Neural cell (in vitro differentiated cells): ENCODE results near the gene IGF1. TPM values are rescaled to one million over a fixed set of nuclear protein-coding genes. Genes with fewer than 3 reads are reported as not detected.

ENCODE experiments used
- H2AFZ ChIP-seq: fragments of 200-600, 300-800 bp; sonication (generic), shearing (Covaris generic); 2 replicates; pipeline ENCODE4 v1.6.0; 2014; ENCODE audit warnings: low read depth, mild to moderate bottlenecking, antibody characterized with exemption, low read length, moderate library complexity
- H3F3A ChIP-seq: fragments of 200-600 bp; shearing (Covaris generic); 2 replicates; pipeline ENCODE4 v1.6.1; 2016; ENCODE audit warnings: mild to moderate bottlenecking, moderate library complexity, mixed read lengths, antibody characterized with exemption, low read length; ENCODE audit not compliant: insufficient read depth, poor library complexity, severe bottlenecking
- H3K27ac ChIP-seq: fragments of 200-600, 300-800 bp; sonication (generic), shearing (Covaris generic); 2 replicates; pipeline ENCODE4 v1.5.1; 2014; ENCODE audit warnings: mild to moderate bottlenecking, low read length, moderate library complexity
- H3K27me3 ChIP-seq: fragments of 300-800, 200-600 bp; sonication (generic), shearing (Covaris generic); 2 replicates; pipeline ENCODE4 v1.6.0; 2014; ENCODE audit warnings: mild to moderate bottlenecking, low read depth, low read length, moderate library complexity; ENCODE audit not compliant: insufficient read depth
- H3K36me3 ChIP-seq: fragments of 300-800, 200-600 bp; sonication (generic), shearing (Covaris generic); 2 replicates; pipeline ENCODE4 v1.5.1; 2014; ENCODE audit warnings: mild to moderate bottlenecking, antibody characterized with exemption, low read length, moderate library complexity; ENCODE audit not compliant: insufficient read depth
- H3K4me2 ChIP-seq: fragments of 300-800, 200-600 bp; sonication (generic), shearing (Covaris generic); 2 replicates; pipeline ENCODE4 v1.6.0; 2014; ENCODE audit warnings: mild to moderate bottlenecking, low read length
- H3K4me3 ChIP-seq: fragments of 300-800, 200-600 bp; sonication (generic), shearing (Covaris generic); 2 replicates; pipeline ENCODE4 v1.5.1; 2014; ENCODE audit warnings: mild to moderate bottlenecking, low read length, moderate library complexity
- H3K79me2 ChIP-seq: fragments of 200-600 bp; shearing (Covaris generic); replicated peaks from 2 replicates; pipeline ENCODE4 v1.6.0; 2014; ENCODE audit warnings: mild to moderate bottlenecking, low read length, moderate library complexity; ENCODE audit not compliant: insufficient read depth
- H3K9ac ChIP-seq: fragments of 300-800, 200-600 bp; sonication (generic), shearing (Covaris generic); 2 replicates; pipeline ENCODE4 v1.6.1; 2016; ENCODE audit warnings: mild to moderate bottlenecking, low read length, mixed read lengths
- H3K9me2 ChIP-seq: fragments of 200-600 bp; shearing (Covaris generic); 2 replicates; pipeline ENCODE4 v1.6.1; 2016; ENCODE audit warnings: mild to moderate bottlenecking, low read length, mixed read lengths; ENCODE audit not compliant: insufficient read depth
- H3K9me3 ChIP-seq: fragments of 200-600, 300-800 bp; sonication (generic), shearing (Covaris generic); 2 replicates; pipeline ENCODE4 v1.6.1; 2016; ENCODE audit warnings: mild to moderate bottlenecking, mixed run types, low read length, moderate library complexity, mixed read lengths
- H4K20me1 ChIP-seq: fragments of 200-600 bp; shearing (Covaris generic); 2 replicates; pipeline ENCODE4 v1.6.1; 2016; ENCODE audit warnings: mild to moderate bottlenecking, mixed run types; ENCODE audit not compliant: insufficient read depth
- EP300 ChIP-seq: fragments of 450-650 bp; conservative IDR thresholded peaks from 2 replicates; pipeline ENCODE4 v1.6.1; 2014; ENCODE audit warnings: antibody characterized with exemption, mild to moderate bottlenecking, moderate library complexity; ENCODE audit not compliant: poor library complexity, severe bottlenecking
- EZH2 ChIP-seq: fragments of 200-600, 300-800 bp; shearing (Covaris generic), sonication (generic); IDR thresholded peaks from 2 replicates; pipeline ENCODE4 v1.6.1; 2014; ENCODE audit warnings: antibody characterized with exemption, low read length, borderline replicate concordance, mild to moderate bottlenecking; ENCODE audit not compliant: insufficient read depth, poor library complexity, severe bottlenecking
- MXI1 ChIP-seq: fragments of 450-650 bp; conservative IDR thresholded peaks from 2 replicates; pipeline ENCODE4 v1.6.1; 2014; ENCODE audit warnings: antibody characterized with exemption, mild to moderate bottlenecking; ENCODE audit not compliant: poor library complexity, severe bottlenecking
- POLR2AphosphoS5 ChIP-seq: IDR thresholded peaks from 2 replicates; pipeline ENCODE4 v1.6.1; 2012
- RAD21 ChIP-seq: fragments of 450-650 bp; conservative IDR thresholded peaks from 2 replicates; pipeline ENCODE4 v1.6.1; 2014; ENCODE audit warnings: antibody characterized with exemption, mild to moderate bottlenecking, moderate library complexity
- REST ChIP-seq: IDR thresholded peaks from 2 replicates; pipeline ENCODE4 v1.6.1; 2012; ENCODE audit warnings: borderline replicate concordance
- SMC3 ChIP-seq: fragments of 450-650 bp; conservative IDR thresholded peaks from 2 replicates; pipeline ENCODE4 v1.6.1; 2014; ENCODE audit warnings: antibody characterized with exemption, mild to moderate bottlenecking, moderate library complexity; ENCODE audit not compliant: poor library complexity
- TAF1 ChIP-seq: IDR thresholded peaks from 2 replicates; pipeline ENCODE4 v1.6.1; 2012; ENCODE audit warnings: low read depth
- polyA plus RNA-seq: library from polyadenylated mRNA; depleted of rRNA; stranded (reverse); fragments of >200 nt; gene quantifications from 2 replicates; pipeline ENCODE4 v1.2.3, GENCODE V29; 2014
- TF ChIP-seq, protein P1 (sequence below): fragments of 450-650 bp; IDR thresholded peaks from 2 replicates; pipeline ENCODE4 v1.5.1; 2014; ENCODE audit warnings: antibody characterized with exemption, mild to moderate bottlenecking, moderate library complexity; ENCODE audit not compliant: poor library complexity, severe bottlenecking

IGF1 gene
- polyA plus RNA-seq, 1 donor from 2014 or later = not detected

- H3K79me2 ChIP-seq = no peaks in the 10 kb centered on the region
- no peak overlapping the region for H3K27ac ChIP-seq
- TF ChIP-seq MXI1 = no peak
These were observed 31.2 kb upstream of the IGF1 start for GRCh38 chr12:102511575-102511974.

GRCh38 chr12:102510463-102510862 lies 30.1 kb upstream of the IGF1 start:
- H3K27me3 ChIP-seq = no peaks in the 10 kb centered on the region
- H3K9ac ChIP-seq = no peak overlapping the region
- H3K9me3 ChIP-seq = no peaks in the 10 kb centered on the region
- H3K36me3 ChIP-seq = no peaks in the 10 kb centered on the region
- H3K9me2 ChIP-seq = no peaks in the 10 kb centered on the region
- no peak overlapping the region for H3K4me2 ChIP-seq
- no peak overlapping the region for H2AFZ ChIP-seq
- no peak overlapping the region for H3K4me3 ChIP-seq
- no peak for TF ChIP-seq REST
- TF ChIP-seq POLR2AphosphoS5 = no peak
- TF ChIP-seq RAD21 = no peak
- no peak for TF ChIP-seq TAF1
- TF ChIP-seq EZH2 = no peak
- no peak for TF ChIP-seq MXI1
- TF ChIP-seq EP300 = no peak
- TF ChIP-seq, protein P1, sequence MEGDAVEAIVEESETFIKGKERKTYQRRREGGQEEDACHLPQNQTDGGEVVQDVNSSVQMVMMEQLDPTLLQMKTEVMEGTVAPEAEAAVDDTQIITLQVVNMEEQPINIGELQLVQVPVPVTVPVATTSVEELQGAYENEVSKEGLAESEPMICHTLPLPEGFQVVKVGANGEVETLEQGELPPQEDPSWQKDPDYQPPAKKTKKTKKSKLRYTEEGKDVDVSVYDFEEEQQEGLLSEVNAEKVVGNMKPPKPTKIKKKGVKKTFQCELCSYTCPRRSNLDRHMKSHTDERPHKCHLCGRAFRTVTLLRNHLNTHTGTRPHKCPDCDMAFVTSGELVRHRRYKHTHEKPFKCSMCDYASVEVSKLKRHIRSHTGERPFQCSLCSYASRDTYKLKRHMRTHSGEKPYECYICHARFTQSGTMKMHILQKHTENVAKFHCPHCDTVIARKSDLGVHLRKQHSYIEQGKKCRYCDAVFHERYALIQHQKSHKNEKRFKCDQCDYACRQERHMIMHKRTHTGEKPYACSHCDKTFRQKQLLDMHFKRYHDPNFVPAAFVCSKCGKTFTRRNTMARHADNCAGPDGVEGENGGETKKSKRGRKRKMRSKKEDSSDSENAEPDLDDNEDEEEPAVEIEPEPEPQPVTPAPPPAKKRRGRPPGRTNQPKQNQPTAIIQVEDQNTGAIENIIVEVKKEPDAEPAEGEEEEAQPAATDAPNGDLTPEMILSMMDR = no peak
- TF ChIP-seq SMC3 = no peak
- H3K79me2 ChIP-seq = no peaks in the 10 kb centered on the region
- no peaks in the 10 kb centered on the region for H4K20me1 ChIP-seq
- no peak overlapping the region for H3K27ac ChIP-seq
- H3F3A ChIP-seq = no peaks in the 10 kb centered on the region

More at GRCh38 chr12:102511575-102511974, 31.2 kb upstream of the IGF1 start:
- no peaks in the 10 kb centered on the region for H3K9me2 ChIP-seq
- H3K4me3 ChIP-seq = no peak overlapping the region
- H3K27me3 ChIP-seq = no peaks in the 10 kb centered on the region
- no peaks in the 10 kb centered on the region for H4K20me1 ChIP-seq
- H2AFZ ChIP-seq = no peak overlapping the region
- H3K36me3 ChIP-seq = no peaks in the 10 kb centered on the region
- H3K9ac ChIP-seq = no peak overlapping the region
- no peaks in the 10 kb centered on the region for H3F3A ChIP-seq
- no peak overlapping the region for H3K4me2 ChIP-seq
- no peaks in the 10 kb centered on the region for H3K9me3 ChIP-seq

GRCh38 chr12:102510031-102510430 lies 29.7 kb upstream of the IGF1 start:
- no peak overlapping the region for H3K9ac ChIP-seq

More at GRCh38 chr12:102510031-102510430, 29.7 kb upstream of the IGF1 start:
- Histone ChIP-seq H3K4me2 (no peak overlapping the region), H3K36me3 (no peaks in the 10 kb centered on the region), H3K4me3 (no peak overlapping the region), H3F3A (no peaks in the 10 kb centered on the region), H3K27ac (no peak overlapping the region), H4K20me1 (no peaks in the 10 kb centered on the region), H3K9me3 (no peaks in the 10 kb centered on the region), H3K9me2 (no peaks in the 10 kb centered on the region), H3K79me2 (no peaks in the 10 kb centered on the region), H3K27me3 (no peaks in the 10 kb centered on the region), H2AFZ (no peak overlapping the region)
- no peak for TF ChIP-seq REST
- TF ChIP-seq, protein P1 = no peak
